Measurements from ENCODE around the gene GABBR2.

Gene GABBR2

DNA sequence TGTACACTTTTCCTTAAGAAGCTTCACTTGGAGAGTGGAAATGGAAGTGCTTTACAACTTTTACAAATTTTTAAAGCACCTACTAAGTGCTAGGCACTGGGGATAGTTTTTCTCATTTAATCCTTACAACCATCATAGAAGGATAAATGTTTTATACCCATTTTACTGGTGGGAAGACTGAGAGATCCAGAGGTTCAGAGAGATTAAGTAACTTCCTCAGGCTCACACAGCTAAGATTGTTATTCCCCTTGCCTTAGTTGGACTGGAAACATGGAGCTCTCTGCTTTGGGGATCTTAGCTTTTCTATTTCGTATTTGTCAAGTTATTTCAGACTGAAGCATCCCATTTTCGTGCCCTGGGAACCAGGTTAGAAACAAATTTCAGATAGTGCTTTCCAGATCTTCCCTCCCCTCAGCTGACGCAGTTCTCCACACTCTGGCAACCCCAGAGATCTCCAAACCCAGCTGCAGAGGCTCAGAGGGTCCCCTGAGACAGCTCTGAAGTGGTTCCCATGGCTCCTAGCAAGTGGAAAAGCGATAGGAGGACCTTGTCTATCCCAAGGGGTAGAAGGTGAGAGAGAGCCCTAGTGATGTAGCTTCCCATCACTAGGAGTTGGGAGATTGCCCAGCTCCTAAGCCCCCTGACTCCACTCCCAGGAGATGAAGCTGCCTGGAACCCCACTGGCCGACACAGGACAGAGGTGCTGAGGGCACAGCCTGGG lies 16.2 kb upstream of the GABBR2 start:
- H3K4me3 ChIP-seq (ENCODE audit: low read depth, low read length): no peak overlapping the region
- TF ChIP-seq, protein P1, sequence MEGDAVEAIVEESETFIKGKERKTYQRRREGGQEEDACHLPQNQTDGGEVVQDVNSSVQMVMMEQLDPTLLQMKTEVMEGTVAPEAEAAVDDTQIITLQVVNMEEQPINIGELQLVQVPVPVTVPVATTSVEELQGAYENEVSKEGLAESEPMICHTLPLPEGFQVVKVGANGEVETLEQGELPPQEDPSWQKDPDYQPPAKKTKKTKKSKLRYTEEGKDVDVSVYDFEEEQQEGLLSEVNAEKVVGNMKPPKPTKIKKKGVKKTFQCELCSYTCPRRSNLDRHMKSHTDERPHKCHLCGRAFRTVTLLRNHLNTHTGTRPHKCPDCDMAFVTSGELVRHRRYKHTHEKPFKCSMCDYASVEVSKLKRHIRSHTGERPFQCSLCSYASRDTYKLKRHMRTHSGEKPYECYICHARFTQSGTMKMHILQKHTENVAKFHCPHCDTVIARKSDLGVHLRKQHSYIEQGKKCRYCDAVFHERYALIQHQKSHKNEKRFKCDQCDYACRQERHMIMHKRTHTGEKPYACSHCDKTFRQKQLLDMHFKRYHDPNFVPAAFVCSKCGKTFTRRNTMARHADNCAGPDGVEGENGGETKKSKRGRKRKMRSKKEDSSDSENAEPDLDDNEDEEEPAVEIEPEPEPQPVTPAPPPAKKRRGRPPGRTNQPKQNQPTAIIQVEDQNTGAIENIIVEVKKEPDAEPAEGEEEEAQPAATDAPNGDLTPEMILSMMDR (IDR thresholded peaks at IDR 0.05; ENCODE audit: low read depth, low read length, missing control alignments): no peak
- in situ Hi-C loops (cut with HindIII; ENCODE audit: low sequenced_read_pairs): no loop called here
- DNase-seq (ENCODE audit: low read depth): no peak

DNA sequence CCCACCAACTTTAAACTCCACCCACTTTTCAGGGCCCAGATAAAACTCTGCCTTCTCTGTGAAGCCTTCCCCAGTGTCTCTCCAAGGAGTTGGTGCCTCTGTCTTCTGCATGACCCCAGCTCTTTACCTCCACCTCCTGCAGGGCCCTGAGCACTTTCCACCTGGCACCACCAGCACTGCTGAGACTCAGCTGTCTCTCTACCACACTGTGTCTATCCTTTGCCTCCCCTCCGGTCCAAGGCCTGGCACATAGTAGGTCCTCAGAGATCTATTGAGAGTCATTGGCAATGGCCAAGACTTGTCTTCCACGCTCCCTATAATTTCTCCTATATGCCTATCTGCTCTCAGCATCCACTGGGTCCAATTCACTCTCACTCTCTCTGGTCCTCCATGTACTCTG lies 12.9 kb upstream of the GABBR2 start:
- TF ChIP-seq, protein P1 (IDR thresholded peaks at IDR 0.05; ENCODE audit: low read depth, low read length, missing control alignments): no peak
- in situ Hi-C loops (cut with HindIII; ENCODE audit: low sequenced_read_pairs): no loop called here
- no peak overlapping the region for H3K4me3 ChIP-seq (ENCODE audit: low read depth, low read length)
- no peak for DNase-seq (ENCODE audit: low read depth)

DNA sequence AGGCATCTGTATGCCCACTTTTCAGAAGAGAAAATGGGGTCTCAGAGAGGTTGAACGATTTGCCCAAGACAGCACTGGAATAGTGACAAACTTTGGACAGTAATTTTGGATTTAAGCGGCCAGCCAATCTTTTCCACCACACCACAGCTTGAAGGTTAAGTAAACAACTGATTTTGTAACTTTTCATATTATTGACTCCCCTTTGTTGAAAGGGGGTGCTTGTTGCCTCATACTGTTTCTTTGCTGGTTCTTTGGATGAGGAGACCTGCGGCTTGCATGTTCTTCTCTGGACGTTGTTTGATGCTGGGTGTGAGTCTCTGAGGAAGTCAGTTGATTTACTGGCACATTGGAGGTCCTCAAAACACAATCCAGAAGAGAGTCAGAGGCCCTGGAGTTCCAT lies 11.7 kb upstream of the GABBR2 start:
- TF ChIP-seq, protein P1 (IDR thresholded peaks at IDR 0.05; ENCODE audit: low read depth, low read length, missing control alignments): no peak
- no peak for DNase-seq (ENCODE audit: low read depth)
- no peak overlapping the region for H3K4me3 ChIP-seq (ENCODE audit: low read depth, low read length)
- in situ Hi-C loops (cut with HindIII; ENCODE audit: low sequenced_read_pairs): no loop called here

DNA sequence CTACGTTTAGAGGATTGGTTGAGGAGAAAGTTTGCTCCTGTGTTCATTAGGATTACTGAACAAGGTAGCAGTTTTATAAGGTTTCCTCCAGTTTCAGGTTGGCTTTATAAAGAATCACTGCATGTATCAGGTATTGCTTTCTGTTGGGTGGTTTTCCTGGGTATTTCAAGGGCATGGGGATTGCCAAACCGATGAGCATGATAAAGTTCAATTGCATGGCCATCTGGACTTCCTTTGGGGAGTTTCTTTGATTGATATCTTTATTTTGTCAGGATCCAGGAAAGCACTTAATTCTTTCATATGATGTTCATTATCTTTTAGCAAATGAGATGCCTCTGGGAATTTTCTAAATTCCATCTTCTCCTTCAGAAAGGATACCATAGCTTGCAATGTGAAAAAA lies 10.3 kb upstream of the GABBR2 start:
- H3K4me3 ChIP-seq (ENCODE audit: low read depth, low read length): no peak overlapping the region
- DNase-seq (ENCODE audit: low read depth): no peak
- in situ Hi-C loops (cut with HindIII; ENCODE audit: low sequenced_read_pairs): no loop called here
- TF ChIP-seq, protein P1 (IDR thresholded peaks at IDR 0.05; ENCODE audit: low read depth, low read length, missing control alignments): no peak

DNA sequence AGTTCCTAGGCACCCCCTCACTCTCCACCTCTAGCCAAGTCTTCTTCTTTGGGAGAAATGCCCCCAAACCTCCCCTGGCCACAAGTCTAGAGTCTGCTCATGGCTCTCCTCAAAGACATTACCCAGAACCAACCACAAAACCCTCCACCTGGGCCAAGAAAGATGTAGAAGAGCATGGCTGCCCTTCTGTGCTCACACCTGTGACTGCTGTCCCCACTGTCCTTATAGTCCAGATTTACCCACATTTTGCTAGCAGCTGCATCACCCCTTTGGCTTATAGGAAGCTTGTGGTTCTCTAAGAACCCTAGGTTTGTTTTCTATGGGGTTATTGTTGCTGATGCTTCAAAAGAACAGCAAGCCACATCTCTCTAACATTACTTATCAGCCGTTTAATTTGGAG lies 6.1 kb upstream of the GABBR2 start:
- no peak overlapping the region for H3K4me3 ChIP-seq (ENCODE audit: low read depth, low read length)
- no peak for DNase-seq (ENCODE audit: low read depth)
- in situ Hi-C loops (cut with HindIII; ENCODE audit: low sequenced_read_pairs): no loop called here
- TF ChIP-seq, protein P1 (IDR thresholded peaks at IDR 0.05; ENCODE audit: low read depth, low read length, missing control alignments): no peak

DNA sequence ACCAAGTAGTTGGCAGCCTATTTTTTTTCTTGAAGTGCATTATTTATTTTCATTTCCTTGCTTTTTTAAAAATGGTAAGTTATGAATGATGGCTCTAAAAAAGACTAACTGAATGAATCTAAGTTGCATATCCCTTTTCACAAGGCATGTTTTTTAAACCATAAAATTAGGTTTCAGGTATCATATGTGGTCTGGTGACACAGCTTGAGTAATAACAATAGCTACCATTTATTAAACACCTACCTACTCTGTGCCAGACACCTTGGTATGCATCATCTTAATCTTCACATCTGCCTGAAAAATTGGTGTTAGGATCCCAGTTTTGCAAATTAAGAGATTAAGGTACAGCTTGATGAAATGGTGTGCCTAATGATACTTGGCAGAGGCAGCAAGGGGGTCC lies 4.3 kb upstream of the GABBR2 start:
- TF ChIP-seq, protein P1 (IDR thresholded peaks at IDR 0.05; ENCODE audit: low read depth, low read length, missing control alignments): no peak
- no peak for DNase-seq (ENCODE audit: low read depth)
- in situ Hi-C loops (cut with HindIII; ENCODE audit: low sequenced_read_pairs): no loop called here
- H3K4me3 ChIP-seq (ENCODE audit: low read depth, low read length): no peak overlapping the region
